Peyer's patch (tissue), 4 donors: Measurements from ENCODE around the gene TGFA. TPM values are rescaled to one million over a fixed set of nuclear protein-coding genes. Genes with fewer than 3 reads are reported as not detected.

ENCODE experiments used
- DNase-seq, 3 donors: peaks; one replicate each; pipeline ENCODE4 v3.0.0-alpha.2; 2017 to 2019
- H3K27ac ChIP-seq, 4 donors: fragments of 200-600 bp; sonication (generic); one replicate each; pipeline ENCODE4 v1.5.1; 2016 to 2019
- H3K27me3 ChIP-seq, 2 donors: fragments of 200-600 bp; sonication (generic); one replicate each; pipeline ENCODE4 v1.5.1; 2019
- H3K36me3 ChIP-seq, 3 donors: fragments of 200-600 bp; sonication (generic); one replicate each; pipeline ENCODE4 v1.5.1; 2016 to 2019
- H3K4me1 ChIP-seq, 4 donors: fragments of 200-600 bp; sonication (generic); one replicate each; pipeline ENCODE4 v1.5.1; 2016 to 2019
- H3K4me3 ChIP-seq, 4 donors: fragments of 200-600 bp; sonication (generic); 1 replicate in 3 of 4; 2 replicates in 1 of 4; pipeline ENCODE4 v1.5.1; 2016 to 2019; ENCODE audit warnings: mild to moderate bottlenecking in 1 of 4
- H3K9me3 ChIP-seq, 4 donors: fragments of 200-600 bp; sonication (generic); one replicate each; pipeline ENCODE4 v1.5.1; 2016 to 2019; ENCODE audit warnings: mild to moderate bottlenecking in 1 of 4
- POLR2A ChIP-seq, 2 donors: fragments of 450-650 bp; IDR thresholded peaks; one replicate each; pipeline ENCODE4 v1.5.1; 2017; ENCODE audit warnings: antibody characterized with exemption in 2 of 2, mild to moderate bottlenecking in 2 of 2, moderate library complexity in 2 of 2
- total RNA-seq, 4 donors: library from RNA; depleted of rRNA; stranded (reverse); fragments of >200 nt; gene quantifications; one replicate each; pipeline ENCODE4 v1.1.0, GENCODE V29; 2016
- TF ChIP-seq, protein P1 (sequence below), 6 experiments: fragments of 450-650 bp in 4 of 6; fragments of 200-600 bp in 2 of 6; sonication (generic) in 1 of 6; IDR thresholded peaks; one replicate each; pipeline ENCODE4 v1.5.1; 2017 to 2019; ENCODE audit warnings: antibody characterized with exemption in 6 of 6, mild to moderate bottlenecking in 3 of 6, moderate library complexity in 1 of 6

TGFA gene
- total RNA-seq, 4 donors from 2014 or later = 2.5 to 51.6 (median 37.9) TPM

DNA sequence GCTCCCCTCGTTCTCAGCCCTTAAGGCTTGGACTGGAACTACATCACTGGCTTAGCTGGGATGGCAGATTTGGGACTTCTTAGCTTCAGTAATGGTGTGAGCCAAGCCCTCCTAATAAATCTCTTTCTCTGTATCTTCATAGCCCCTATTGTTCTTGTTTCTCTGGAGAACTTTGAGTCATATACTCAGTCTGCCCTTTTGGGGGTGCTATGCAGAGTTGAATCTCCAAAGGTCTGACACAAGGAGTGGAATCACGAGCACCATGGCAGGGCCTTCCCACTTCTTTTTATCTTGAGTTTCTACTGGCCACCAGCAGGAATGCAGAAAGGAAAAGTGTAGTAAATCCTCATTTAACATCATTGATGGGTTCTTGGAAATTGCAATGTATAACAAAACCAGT is 13.3 kb upstream of the TGFA start:
- no peak for TF ChIP-seq POLR2A (IDR thresholded peaks at IDR 0.05)
- TF ChIP-seq, protein P1, sequence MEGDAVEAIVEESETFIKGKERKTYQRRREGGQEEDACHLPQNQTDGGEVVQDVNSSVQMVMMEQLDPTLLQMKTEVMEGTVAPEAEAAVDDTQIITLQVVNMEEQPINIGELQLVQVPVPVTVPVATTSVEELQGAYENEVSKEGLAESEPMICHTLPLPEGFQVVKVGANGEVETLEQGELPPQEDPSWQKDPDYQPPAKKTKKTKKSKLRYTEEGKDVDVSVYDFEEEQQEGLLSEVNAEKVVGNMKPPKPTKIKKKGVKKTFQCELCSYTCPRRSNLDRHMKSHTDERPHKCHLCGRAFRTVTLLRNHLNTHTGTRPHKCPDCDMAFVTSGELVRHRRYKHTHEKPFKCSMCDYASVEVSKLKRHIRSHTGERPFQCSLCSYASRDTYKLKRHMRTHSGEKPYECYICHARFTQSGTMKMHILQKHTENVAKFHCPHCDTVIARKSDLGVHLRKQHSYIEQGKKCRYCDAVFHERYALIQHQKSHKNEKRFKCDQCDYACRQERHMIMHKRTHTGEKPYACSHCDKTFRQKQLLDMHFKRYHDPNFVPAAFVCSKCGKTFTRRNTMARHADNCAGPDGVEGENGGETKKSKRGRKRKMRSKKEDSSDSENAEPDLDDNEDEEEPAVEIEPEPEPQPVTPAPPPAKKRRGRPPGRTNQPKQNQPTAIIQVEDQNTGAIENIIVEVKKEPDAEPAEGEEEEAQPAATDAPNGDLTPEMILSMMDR (IDR thresholded peaks at IDR 0.05) = no peak
- Histone ChIP-seq H3K36me3 (no peaks in the 10 kb centered on the region), H3K4me1 (no peaks in the 10 kb centered on the region), H3K27ac (no peak overlapping the region), H3K9me3 (no peaks in the 10 kb centered on the region), H3K4me3 (no peak overlapping the region), H3K27me3 (no peaks in the 10 kb centered on the region)
- no peak for DNase-seq

DNA sequence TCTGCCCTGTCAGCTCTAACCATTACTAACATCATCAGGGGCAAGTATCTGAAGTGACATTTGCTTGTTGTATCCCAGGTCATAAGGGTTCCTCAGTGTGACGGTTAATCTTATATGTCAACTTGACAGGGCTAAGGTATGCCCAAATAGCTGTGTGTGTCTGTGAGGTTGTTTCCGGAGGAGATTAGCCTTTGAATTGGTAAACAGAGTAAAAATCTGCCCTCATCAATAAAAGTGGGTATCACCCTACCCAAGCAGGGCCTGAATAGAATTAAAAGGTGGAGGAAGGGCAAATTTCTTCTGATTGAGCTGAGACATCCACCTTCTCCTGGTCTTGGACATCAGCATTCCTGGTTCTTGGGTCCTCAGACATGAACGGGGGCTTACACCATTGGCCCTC is 12.8 kb upstream of the TGFA start:
- no peak overlapping the region for H3K27ac ChIP-seq
- H3K36me3 ChIP-seq = no peaks in the 10 kb centered on the region
- TF ChIP-seq POLR2A (IDR thresholded peaks at IDR 0.05) = no peak
- TF ChIP-seq, protein P1 (IDR thresholded peaks at IDR 0.05) = no peak
- no peak overlapping the region for H3K4me3 ChIP-seq
- no peaks in the 10 kb centered on the region for H3K9me3 ChIP-seq
- DNase-seq = no peak
- H3K27me3 ChIP-seq = no peaks in the 10 kb centered on the region
- H3K4me1 ChIP-seq = no peaks in the 10 kb centered on the region

GRCh38 chr2:70565039-70565731 is 11.6 kb upstream of the TGFA start:
- Histone ChIP-seq H3K36me3 (no peaks in the 10 kb centered on the region), H3K9me3 (no peaks in the 10 kb centered on the region), H3K4me3 (no peak overlapping the region), H3K27ac (no peak overlapping the region), H3K27me3 (no peaks in the 10 kb centered on the region), H3K4me1 (no peaks in the 10 kb centered on the region)
- DNase-seq = no peak
- TF ChIP-seq, protein P1 (IDR thresholded peaks at IDR 0.05) = no peak
- TF ChIP-seq POLR2A (IDR thresholded peaks at IDR 0.05) = no peak

DNA sequence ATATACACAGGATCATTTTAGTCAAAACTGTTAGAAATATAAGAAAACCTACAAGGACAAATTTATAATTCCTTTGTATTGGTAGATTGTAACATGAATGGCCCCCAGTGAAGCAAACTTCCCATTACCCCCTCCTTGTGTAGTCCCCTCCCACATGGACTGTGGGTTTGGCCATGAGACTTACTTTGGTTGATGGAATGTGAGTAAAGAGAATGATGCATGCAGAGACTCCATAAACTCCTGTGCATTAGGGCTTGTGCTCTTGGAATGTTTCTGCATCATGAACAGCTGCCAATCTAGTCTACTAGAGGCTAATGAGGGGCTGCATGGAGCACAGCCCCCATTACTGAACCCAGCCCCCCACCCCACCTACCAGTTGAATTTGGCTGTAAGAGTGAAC is 8.3 kb upstream of the TGFA start:
- Histone ChIP-seq H3K36me3 (no peaks in the 10 kb centered on the region), H3K9me3 (no peaks in the 10 kb centered on the region), H3K27ac (no peak overlapping the region), H3K4me1 (peaks cover 0 to 9% (median 0%) of the 10 kb centered on the region in 4 donors), H3K27me3 (no peaks in the 10 kb centered on the region), H3K4me3 (no peak overlapping the region)
- TF ChIP-seq, protein P1 (IDR thresholded peaks at IDR 0.05) = no peak
- TF ChIP-seq POLR2A (IDR thresholded peaks at IDR 0.05) = no peak
- no peak for DNase-seq

DNA sequence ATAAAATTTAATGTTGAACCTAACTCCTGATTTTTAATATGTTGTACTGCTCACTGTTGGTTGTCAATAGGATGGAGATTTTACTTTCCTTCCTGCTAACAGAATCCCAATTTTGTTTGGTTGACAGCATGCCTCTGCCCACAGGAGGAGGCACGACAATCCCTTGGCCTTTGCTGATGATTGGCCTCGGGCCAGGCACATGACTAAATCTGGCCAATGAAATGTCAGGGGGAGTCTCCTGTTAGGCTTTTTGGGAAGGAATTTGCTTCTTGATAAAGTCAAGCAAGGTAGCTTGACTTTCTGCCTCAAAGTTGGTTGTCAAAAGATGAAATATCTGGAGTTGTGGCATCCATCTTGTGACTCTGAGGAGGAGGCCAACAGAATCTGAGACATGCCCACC is 6.8 kb upstream of the TGFA start:
- no peak for DNase-seq
- Histone ChIP-seq H3K27me3 (no peaks in the 10 kb centered on the region), H3K4me1 (peaks cover 0 to 14% (median 0%) of the 10 kb centered on the region in 4 donors), H3K27ac (no peak overlapping the region), H3K36me3 (no peaks in the 10 kb centered on the region), H3K4me3 (no peak overlapping the region), H3K9me3 (no peaks in the 10 kb centered on the region)
- TF ChIP-seq POLR2A (IDR thresholded peaks at IDR 0.05) = no peak
- TF ChIP-seq, protein P1 (IDR thresholded peaks at IDR 0.05) = no peak
